BLaER1 (cell line): ENCODE results near the gene ADAMTS3.
A peak's percentile ranks its signal among the peaks of the same experiment; 100 is the strongest.

Source experiments
- H3K27ac ChIP-seq: shearing (Covaris generic); formaldehyde crosslinking; 2 replicates; pipeline ENCODE4 v1.8.1; 2022
- H3K27me3 ChIP-seq: shearing (Covaris generic); formaldehyde crosslinking; 2 replicates; pipeline ENCODE4 v1.8.1; 2022
- H3K36me3 ChIP-seq: shearing (Covaris generic); formaldehyde crosslinking; 2 replicates; pipeline ENCODE4 v1.8.1; 2022
- H3K4me1 ChIP-seq: shearing (Covaris generic); formaldehyde crosslinking; 2 replicates; pipeline ENCODE4 v1.8.1; 2022
- H3K4me2 ChIP-seq: shearing (Covaris generic); formaldehyde crosslinking; 2 replicates; pipeline ENCODE4 v1.8.1; 2022
- H3K4me3 ChIP-seq: shearing (Covaris generic); formaldehyde crosslinking; 2 replicates; pipeline ENCODE4 v1.8.1; 2022
- H3K9ac ChIP-seq: shearing (Covaris generic); formaldehyde crosslinking; 2 replicates; pipeline ENCODE4 v1.8.1; 2022
- H3K9me3 ChIP-seq: shearing (Covaris generic); formaldehyde crosslinking; 2 replicates; pipeline ENCODE4 v1.8.1; 2022
- H4K20me1 ChIP-seq: shearing (Covaris generic); formaldehyde crosslinking; 2 replicates; pipeline ENCODE4 v1.8.1; 2022
- Cebpa-rat ChIP-seq: shearing (Covaris generic); IDR thresholded peaks from 2 replicates; pipeline ENCODE4 v1.8.1; 2022

Gene ADAMTS3

GRCh38 chr4:72326692-72327632 lies 242.1 kb downstream of the ADAMTS3 start:
- no peak for TF ChIP-seq Cebpa-rat
- Histone ChIP-seq H3K4me1 (no peaks in the 10 kb centered on the region), H3K9me3 (no peaks in the 10 kb centered on the region), H3K4me2 (no peak overlapping the region), H3K9ac (no peak overlapping the region), H3K36me3 (no peaks in the 10 kb centered on the region), H4K20me1 (no peaks in the 10 kb centered on the region), H3K4me3 (no peak overlapping the region), H3K27ac (no peak overlapping the region), H3K27me3 (no peaks in the 10 kb centered on the region)

- Histone ChIP-seq H3K27ac (no peak overlapping the region), H3K27me3 (no peaks in the 10 kb centered on the region)
Observed at GRCh38 chr4:72325215-72325614, 243.8 kb downstream of the ADAMTS3 start.

GRCh38 chr4:72323227-72323626 lies 245.8 kb downstream of the ADAMTS3 start:
- Histone ChIP-seq H3K9ac (no peak overlapping the region), H3K36me3 (no peaks in the 10 kb centered on the region), H3K4me3 (no peak overlapping the region), H4K20me1 (no peaks in the 10 kb centered on the region), H3K4me1 (peaks cover 21% of the 10 kb centered on the region), H3K9me3 (no peaks in the 10 kb centered on the region), H3K27me3 (no peaks in the 10 kb centered on the region), H3K27ac (no peak overlapping the region), H3K4me2 (no peak overlapping the region)
- no peak for TF ChIP-seq Cebpa-rat

More at GRCh38 chr4:72325215-72325614, 243.8 kb downstream of the ADAMTS3 start:
- no peak for TF ChIP-seq Cebpa-rat
- no peaks in the 10 kb centered on the region for H3K36me3 ChIP-seq
- no peak overlapping the region for H3K9ac ChIP-seq
- no peak overlapping the region for H3K4me3 ChIP-seq
- H4K20me1 ChIP-seq = no peaks in the 10 kb centered on the region
- H3K9me3 ChIP-seq = no peaks in the 10 kb centered on the region
- no peak overlapping the region for H3K4me2 ChIP-seq
- peaks cover 5% of the 10 kb centered on the region for H3K4me1 ChIP-seq

- Histone ChIP-seq H3K4me1 (peaks cover 21% of the 10 kb centered on the region), H3K4me3 (peak overlapping the region; percentile 17; the same call in 1 of the 2 replicates), H4K20me1 (no peaks in the 10 kb centered on the region), H3K27me3 (no peaks in the 10 kb centered on the region), H3K27ac (no peak overlapping the region), H3K9me3 (no peaks in the 10 kb centered on the region), H3K4me2 (peak overlapping the region; percentile 77), H3K9ac (no peak overlapping the region), H3K36me3 (no peaks in the 10 kb centered on the region)
- no peak for TF ChIP-seq Cebpa-rat
Observed at GRCh38 chr4:72320223-72320948, 248.6 kb downstream of the ADAMTS3 start.

- H3K27me3 ChIP-seq = no peaks in the 10 kb centered on the region
- H4K20me1 ChIP-seq = no peaks in the 10 kb centered on the region
- H3K9ac ChIP-seq = no peak overlapping the region
- no peak for TF ChIP-seq Cebpa-rat
- H3K36me3 ChIP-seq = no peaks in the 10 kb centered on the region
- H3K27ac ChIP-seq = no peak overlapping the region
- H3K4me2 ChIP-seq = peak overlapping the region; percentile 77
- H3K9me3 ChIP-seq = no peaks in the 10 kb centered on the region
- peaks cover 21% of the 10 kb centered on the region for H3K4me1 ChIP-seq
- H3K4me3 ChIP-seq = peak overlapping the region; percentile 17; the same call in 1 of the 2 replicates
Observed at GRCh38 chr4:72319601-72320021, 249.4 kb downstream of the ADAMTS3 start.

GRCh38 chr4:72318421-72319170 lies 250.4 kb downstream of the ADAMTS3 start:
- Histone ChIP-seq H3K4me3 (no peak overlapping the region), H3K27ac (no peak overlapping the region), H3K27me3 (no peaks in the 10 kb centered on the region), H3K9me3 (no peaks in the 10 kb centered on the region), H3K4me1 (peaks cover 21% of the 10 kb centered on the region), H3K4me2 (peak overlapping the region; percentile 77; the same call in 1 of the 2 replicates), H3K36me3 (no peaks in the 10 kb centered on the region), H4K20me1 (no peaks in the 10 kb centered on the region), H3K9ac (no peak overlapping the region)
- no peak for TF ChIP-seq Cebpa-rat

GRCh38 chr4:72314869-72315268 lies 254.2 kb downstream of the ADAMTS3 start:
- peaks cover 12% of the 10 kb centered on the region for H3K4me1 ChIP-seq
- no peak overlapping the region for H3K9ac ChIP-seq
- no peaks in the 10 kb centered on the region for H3K9me3 ChIP-seq
- no peak overlapping the region for H3K27ac ChIP-seq
- H4K20me1 ChIP-seq = no peaks in the 10 kb centered on the region
- TF ChIP-seq Cebpa-rat = no peak
- no peaks in the 10 kb centered on the region for H3K27me3 ChIP-seq
- H3K36me3 ChIP-seq = no peaks in the 10 kb centered on the region
- H3K4me2 ChIP-seq = no peak overlapping the region
- H3K4me3 ChIP-seq = no peak overlapping the region

GRCh38 chr4:72313121-72313520 lies 255.9 kb downstream of the ADAMTS3 start:
- no peaks in the 10 kb centered on the region for H3K4me1 ChIP-seq
- H3K9me3 ChIP-seq = no peaks in the 10 kb centered on the region
- no peaks in the 10 kb centered on the region for H3K36me3 ChIP-seq
- H3K27me3 ChIP-seq = no peaks in the 10 kb centered on the region
- no peak overlapping the region for H3K9ac ChIP-seq
- H3K27ac ChIP-seq = no peak overlapping the region
- no peak for TF ChIP-seq Cebpa-rat
- H3K4me3 ChIP-seq = no peak overlapping the region
- no peaks in the 10 kb centered on the region for H4K20me1 ChIP-seq
- H3K4me2 ChIP-seq = no peak overlapping the region

GRCh38 chr4:72312032-72312650 lies 256.9 kb downstream of the ADAMTS3 start:
- H3K4me2 ChIP-seq = no peak overlapping the region
- H3K4me1 ChIP-seq = no peaks in the 10 kb centered on the region
- no peak overlapping the region for H3K4me3 ChIP-seq
- no peak overlapping the region for H3K9ac ChIP-seq
- no peaks in the 10 kb centered on the region for H3K27me3 ChIP-seq
- no peak overlapping the region for H3K27ac ChIP-seq
- no peak for TF ChIP-seq Cebpa-rat
- H3K36me3 ChIP-seq = no peaks in the 10 kb centered on the region
- H4K20me1 ChIP-seq = no peaks in the 10 kb centered on the region
- H3K9me3 ChIP-seq = no peaks in the 10 kb centered on the region
